HK-2 (cell line): Measurements from ENCODE around the gene KIF26A.
"Not testable (repeated sequence)": the region's sequence is repeated elsewhere in the genome, so short reads cannot be mapped to it uniquely, and the experiment has no call there.

Experiments used
- DNase-seq: peaks from one replicate; pipeline ENCODE4 v3.0.0-alpha.2; 2018; ENCODE audit not compliant: unreplicated experiment

KIF26A gene

GRCh38 chr14:104192146-104192882 is 53.9 kb downstream of the KIF26A start:
- no peak for DNase-seq

- no peak for DNase-seq
These were observed 54.5 kb downstream of the KIF26A start for GRCh38 chr14:104192883-104193245.

- DNase-seq = no peak
These were observed 55.6 kb downstream of the KIF26A start for GRCh38 chr14:104194016-104194415.

GRCh38 chr14:104194716-104195115 is 56.3 kb downstream of the KIF26A start:
- no peak for DNase-seq

- DNase-seq = no peak
These were observed 57.0 kb downstream of the KIF26A start for GRCh38 chr14:104195361-104195760.

- DNase-seq = no peak
These were observed 57.5 kb downstream of the KIF26A start for GRCh38 chr14:104195878-104196277.

- DNase-seq = peak; percentile 38
These were observed 58.2 kb downstream of the KIF26A start for GRCh38 chr14:104196461-104197140.

GRCh38 chr14:104197449-104198247 is 59.3 kb downstream of the KIF26A start:
- DNase-seq = no peak

- no peak for DNase-seq
These were observed 61.0 kb downstream of the KIF26A start for GRCh38 chr14:104199266-104199895.

- DNase-seq = no peak
These were observed 61.7 kb downstream of the KIF26A start for GRCh38 chr14:104200106-104200505.

GRCh38 chr14:104200591-104200990 is 62.2 kb downstream of the KIF26A start:
- DNase-seq = no peak

- DNase-seq = no peak
These were observed 62.7 kb downstream of the KIF26A start for GRCh38 chr14:104201063-104201462.

- DNase-seq = no peak
These were observed 63.1 kb downstream of the KIF26A start for GRCh38 chr14:104201496-104201895.

- no peak for DNase-seq
These were observed 64.1 kb downstream of the KIF26A start for GRCh38 chr14:104202259-104203070.

GRCh38 chr14:104203071-104203425 is 64.7 kb downstream of the KIF26A start:
- DNase-seq = no peak

- no peak for DNase-seq
These were observed 66.3 kb downstream of the KIF26A start for GRCh38 chr14:104204660-104205149.

- no peak for DNase-seq
These were observed 67.4 kb downstream of the KIF26A start for GRCh38 chr14:104205781-104206180.

- no peak for DNase-seq
These were observed 68.0 kb downstream of the KIF26A start for GRCh38 chr14:104206281-104206904.

GRCh38 chr14:104207142-104208014 is 69.0 kb downstream of the KIF26A start:
- DNase-seq = no peak

GRCh38 chr14:104208015-104208295 is 69.6 kb downstream of the KIF26A start:
- not testable (repeated sequence) for DNase-seq
